ENCODE measurements around the gene ARID1B.

The ARID1B gene

DNA sequence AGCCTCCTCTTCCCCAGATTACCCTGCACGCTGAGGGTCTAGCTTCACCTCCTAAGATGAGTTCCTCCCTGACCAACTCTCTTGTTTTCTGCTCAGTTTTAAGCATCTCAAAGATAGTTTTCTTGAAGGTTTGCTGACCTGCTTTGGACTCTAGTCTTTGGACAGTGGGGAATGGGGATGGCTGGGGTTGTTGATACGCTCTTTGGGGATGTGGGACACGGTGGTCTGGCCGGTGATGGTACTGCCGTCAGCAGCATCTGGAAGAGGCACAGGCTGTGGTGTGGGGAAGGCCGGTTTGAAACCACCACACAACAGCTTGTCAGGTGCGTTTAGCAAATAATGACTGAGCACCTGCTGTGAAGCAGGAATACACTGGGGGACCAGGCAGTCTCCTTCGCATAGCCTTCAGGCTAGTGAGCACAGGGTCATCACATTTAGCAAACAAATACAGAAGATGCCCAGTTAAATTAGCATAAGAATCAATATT, 452.0 kb downstream of the ARID1B start:
- in situ Hi-C loops (cut with HindIII; ENCODE audit: low sequenced_read_pairs): no loop called here
- H3K4me3 ChIP-seq (ENCODE audit: low read depth, low read length): no peak overlapping the region
- no peak for DNase-seq (ENCODE audit: low read depth, low spot score)
- TF ChIP-seq, protein P1, sequence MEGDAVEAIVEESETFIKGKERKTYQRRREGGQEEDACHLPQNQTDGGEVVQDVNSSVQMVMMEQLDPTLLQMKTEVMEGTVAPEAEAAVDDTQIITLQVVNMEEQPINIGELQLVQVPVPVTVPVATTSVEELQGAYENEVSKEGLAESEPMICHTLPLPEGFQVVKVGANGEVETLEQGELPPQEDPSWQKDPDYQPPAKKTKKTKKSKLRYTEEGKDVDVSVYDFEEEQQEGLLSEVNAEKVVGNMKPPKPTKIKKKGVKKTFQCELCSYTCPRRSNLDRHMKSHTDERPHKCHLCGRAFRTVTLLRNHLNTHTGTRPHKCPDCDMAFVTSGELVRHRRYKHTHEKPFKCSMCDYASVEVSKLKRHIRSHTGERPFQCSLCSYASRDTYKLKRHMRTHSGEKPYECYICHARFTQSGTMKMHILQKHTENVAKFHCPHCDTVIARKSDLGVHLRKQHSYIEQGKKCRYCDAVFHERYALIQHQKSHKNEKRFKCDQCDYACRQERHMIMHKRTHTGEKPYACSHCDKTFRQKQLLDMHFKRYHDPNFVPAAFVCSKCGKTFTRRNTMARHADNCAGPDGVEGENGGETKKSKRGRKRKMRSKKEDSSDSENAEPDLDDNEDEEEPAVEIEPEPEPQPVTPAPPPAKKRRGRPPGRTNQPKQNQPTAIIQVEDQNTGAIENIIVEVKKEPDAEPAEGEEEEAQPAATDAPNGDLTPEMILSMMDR (IDR thresholded peaks at IDR 0.05; ENCODE audit: low read depth, low read length): no peak

DNA sequence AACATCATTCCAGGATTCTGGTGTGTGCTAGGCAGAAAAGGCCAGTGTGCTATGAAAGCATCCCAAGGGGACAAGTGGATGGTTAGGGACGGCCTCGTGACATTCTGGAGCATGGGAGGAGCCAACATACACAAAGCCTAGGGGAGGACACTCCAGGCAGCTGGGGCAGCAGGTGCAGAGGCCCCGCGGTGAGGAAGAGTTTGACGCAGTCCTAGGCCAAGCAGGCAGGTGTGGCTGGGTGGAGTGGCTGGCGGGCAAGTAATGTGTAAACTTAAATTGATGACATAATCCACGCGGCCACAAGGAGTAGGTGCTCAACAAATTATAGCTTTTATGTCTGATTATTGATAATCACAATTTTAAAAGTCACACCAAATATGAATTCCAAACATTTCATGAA, 452.5 kb downstream of the ARID1B start:
- TF ChIP-seq, protein P1 (IDR thresholded peaks at IDR 0.05; ENCODE audit: low read depth, low read length): no peak

DNA sequence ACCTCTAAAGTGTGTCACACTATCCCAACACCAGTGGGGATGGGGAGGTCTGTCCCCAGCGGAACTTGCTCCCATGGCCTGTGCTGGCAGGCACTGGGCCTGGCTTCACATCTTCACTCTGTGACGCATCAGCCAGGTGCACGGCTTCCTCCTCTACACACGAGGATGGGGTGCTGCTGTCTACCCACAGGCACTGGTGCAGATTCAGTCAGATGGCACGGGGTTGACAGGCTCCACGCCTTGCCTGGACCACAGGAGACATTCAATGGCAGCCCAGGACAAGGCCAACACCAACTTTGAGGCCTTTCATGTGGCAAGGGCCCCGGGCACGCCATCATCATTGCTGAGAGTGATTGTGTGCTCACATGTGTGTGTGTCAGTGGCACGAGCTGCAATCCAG, 453.7 kb downstream of the ARID1B start:
- in situ Hi-C loops (cut with HindIII; ENCODE audit: low sequenced_read_pairs): no loop called here
- TF ChIP-seq, protein P1 (IDR thresholded peaks at IDR 0.05; ENCODE audit: low read depth, low read length): no peak
- DNase-seq (ENCODE audit: low read depth, low spot score): no peak
- H3K4me3 ChIP-seq (ENCODE audit: low read depth, low read length): no peak overlapping the region

More for the DNA sequence above, 452.5 kb downstream of the ARID1B start:
- DNase-seq (ENCODE audit: low read depth, low spot score): no peak
- H3K4me3 ChIP-seq (ENCODE audit: low read depth, low read length): no peak overlapping the region
- in situ Hi-C loops (cut with HindIII; ENCODE audit: low sequenced_read_pairs): no loop called here

DNA sequence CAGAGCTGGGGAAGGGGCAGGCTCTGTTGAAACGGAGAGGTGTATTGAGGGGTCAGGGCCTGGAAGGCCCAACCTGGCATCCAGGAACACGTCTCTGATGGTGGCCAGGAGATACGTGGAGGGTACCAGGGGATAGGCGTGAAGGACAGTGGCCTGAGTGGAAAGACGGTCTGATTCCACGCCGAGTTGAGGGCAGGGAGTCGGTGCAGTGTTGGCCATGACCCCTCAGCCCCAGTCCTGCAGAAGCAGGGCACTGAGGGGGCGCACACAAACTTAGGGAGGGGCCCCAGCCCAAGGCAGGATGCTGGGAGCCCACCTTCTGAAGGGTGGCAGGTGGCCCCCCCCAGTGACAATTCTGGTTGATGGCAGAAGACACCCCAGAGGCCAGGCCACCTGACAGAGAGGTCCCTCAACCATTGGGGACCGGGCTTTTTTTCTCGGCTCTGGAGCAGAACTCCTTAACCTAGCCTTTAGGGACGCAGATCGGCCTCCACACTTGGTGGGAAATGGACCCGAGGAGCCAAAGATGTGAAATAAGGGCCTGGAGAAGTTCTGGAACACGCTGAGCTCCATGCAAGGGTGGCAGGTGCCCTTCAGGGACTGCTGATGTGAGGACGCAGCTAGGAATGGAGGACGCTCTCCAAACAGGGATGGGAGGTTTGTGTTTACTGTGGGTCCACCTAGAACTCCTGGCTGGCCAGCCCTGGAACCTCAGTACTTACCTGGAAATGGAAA, 455.1 kb downstream of the ARID1B start:
- in situ Hi-C loops (cut with HindIII; ENCODE audit: low sequenced_read_pairs): no loop called here
- no peak for DNase-seq (ENCODE audit: low read depth, low spot score)
- H3K4me3 ChIP-seq (ENCODE audit: low read depth, low read length): no peak overlapping the region
- TF ChIP-seq, protein P1 (IDR thresholded peaks at IDR 0.05; ENCODE audit: low read depth, low read length): no peak

DNA sequence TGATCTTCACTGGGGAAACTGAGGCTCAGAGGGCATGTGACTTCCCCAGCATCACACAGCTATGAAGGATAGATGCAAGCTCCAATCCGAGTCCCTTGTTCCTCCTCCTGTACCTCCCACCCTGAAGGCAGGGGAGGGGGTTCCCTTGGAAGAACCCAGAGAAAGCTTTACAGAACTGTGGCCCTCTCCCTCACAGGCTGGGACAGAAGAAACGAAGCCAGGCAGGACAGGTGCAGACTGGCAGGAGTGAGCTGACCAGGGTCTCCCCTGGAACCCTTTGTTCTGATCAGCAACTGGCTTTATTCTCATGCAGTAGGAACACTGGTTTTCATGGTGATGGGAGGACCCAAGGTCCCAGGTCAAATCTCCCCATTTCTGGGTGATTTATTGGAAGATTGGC, 456.0 kb downstream of the ARID1B start:
- TF ChIP-seq, protein P1 (IDR thresholded peaks at IDR 0.05; ENCODE audit: low read depth, low read length): no peak
- DNase-seq (ENCODE audit: low read depth, low spot score): no peak
- in situ Hi-C loops (cut with HindIII; ENCODE audit: low sequenced_read_pairs): no loop called here
- no peak overlapping the region for H3K4me3 ChIP-seq (ENCODE audit: low read depth, low read length)

DNA sequence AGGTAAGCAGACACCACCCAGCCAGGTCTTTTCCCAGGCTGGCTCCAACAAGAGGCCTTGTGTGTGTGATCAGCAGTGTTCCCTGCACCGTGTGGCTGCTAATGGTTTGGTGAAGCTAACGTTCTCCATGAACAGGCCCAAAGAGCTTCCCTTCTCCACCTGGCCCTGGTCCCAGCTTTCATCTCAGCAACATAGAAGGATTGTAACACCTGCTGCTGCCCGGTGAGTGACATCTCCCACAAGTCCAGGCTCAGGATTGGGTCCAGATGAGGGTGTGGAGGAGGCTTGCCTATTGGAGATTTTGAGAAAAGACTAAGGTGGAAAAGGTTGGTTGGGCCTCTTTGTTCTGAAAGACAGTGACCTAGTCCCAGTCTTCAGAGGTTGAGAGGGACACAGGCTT, 456.5 kb downstream of the ARID1B start:
- DNase-seq (ENCODE audit: low read depth, low spot score): no peak
- TF ChIP-seq, protein P1 (IDR thresholded peaks at IDR 0.05; ENCODE audit: low read depth, low read length): no peak
- in situ Hi-C loops (cut with HindIII; ENCODE audit: low sequenced_read_pairs): no loop called here
- no peak overlapping the region for H3K4me3 ChIP-seq (ENCODE audit: low read depth, low read length)
